HG03457 (cell line): ENCODE data around the gene MTHFSD.

Experiments
- ATAC-seq: cut with Tn5 transposase; IDR thresholded peaks from one replicate; pipeline ENCODE4 v1.9.1; 2021; ENCODE audit warnings: moderate number of reproducible peaks; ENCODE audit not compliant: unreplicated experiment

The MTHFSD gene

GRCh38 chr16:86531641-86532525 lies 23.2 kb downstream of the MTHFSD start:
- no peak for ATAC-seq

GRCh38 chr16:86531191-86531545 lies 23.9 kb downstream of the MTHFSD start:
- ATAC-seq = no peak

DNA sequence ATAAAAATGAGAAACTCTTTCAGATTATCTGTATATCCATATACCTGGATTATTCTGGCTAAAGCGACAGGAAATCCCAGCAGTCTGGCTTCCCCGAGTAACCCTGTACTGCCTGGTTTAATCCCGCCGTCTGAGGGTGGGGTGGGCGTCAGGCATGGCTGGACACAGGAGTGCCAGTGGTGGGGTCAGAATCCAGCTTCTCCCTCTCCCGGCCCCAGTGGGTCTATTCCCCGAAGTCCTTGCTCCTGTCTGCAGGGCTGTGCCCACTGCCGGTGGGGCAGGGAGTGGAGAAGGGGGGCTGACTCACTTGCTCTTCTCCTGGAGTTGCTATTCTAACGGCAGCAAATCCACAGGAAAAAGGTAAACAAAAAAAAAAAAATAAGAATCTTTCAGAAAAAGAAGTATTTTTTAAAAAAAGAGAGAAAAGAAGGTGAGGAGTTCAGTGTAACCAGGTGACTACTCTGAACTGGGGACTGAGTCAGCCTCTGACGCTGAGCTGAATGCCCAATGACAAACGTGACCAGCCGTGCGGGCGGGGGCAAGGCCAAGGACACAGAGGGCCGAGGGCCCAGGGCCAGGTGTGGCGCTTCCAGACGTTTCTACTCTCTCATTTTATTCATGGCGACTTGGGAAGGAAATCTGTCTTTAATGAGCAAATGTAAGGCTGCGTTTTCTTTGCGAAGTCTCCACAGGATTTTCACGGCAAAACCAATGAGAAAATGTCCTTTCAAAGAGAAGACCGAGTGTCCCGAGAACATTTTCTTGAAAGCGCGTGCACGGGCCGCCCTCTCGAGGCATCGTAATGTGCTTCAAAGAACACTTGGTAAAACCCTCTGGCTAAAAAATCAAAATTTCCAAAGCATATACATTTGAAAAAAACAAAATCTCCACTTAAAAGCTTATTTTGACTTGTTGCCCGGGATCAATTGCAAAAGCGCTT lies 24.5 kb downstream of the MTHFSD start:
- ATAC-seq = no peak

- ATAC-seq = no peak
Observed at GRCh38 chr16:86529160-86529559, 25.9 kb downstream of the MTHFSD start.

GRCh38 chr16:86528061-86528929 lies 26.7 kb downstream of the MTHFSD start:
- no peak for ATAC-seq

GRCh38 chr16:86527366-86527765 lies 27.7 kb downstream of the MTHFSD start:
- ATAC-seq = no peak

GRCh38 chr16:86525696-86526095 lies 29.3 kb downstream of the MTHFSD start:
- ATAC-seq = no peak

DNA sequence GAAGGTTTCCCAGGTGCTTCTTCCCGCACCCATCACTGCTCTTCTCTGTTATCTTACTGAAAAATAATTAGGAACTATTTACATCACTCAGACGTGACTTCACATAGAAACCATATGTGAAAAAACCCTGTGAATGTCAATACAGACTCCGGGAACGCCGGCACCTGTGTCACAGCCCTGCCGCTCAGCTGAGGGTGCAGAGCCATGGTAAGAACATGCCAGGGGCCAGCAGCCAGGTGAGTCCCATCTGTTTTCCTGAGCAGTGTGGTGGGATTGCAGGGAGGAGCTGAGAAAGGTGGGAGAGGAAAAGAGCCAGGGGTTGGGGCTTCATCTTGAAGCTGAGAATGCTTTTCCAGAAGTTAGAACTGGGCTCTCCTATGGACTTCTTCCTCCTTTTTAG lies 31.0 kb downstream of the MTHFSD start:
- ATAC-seq = no peak

DNA sequence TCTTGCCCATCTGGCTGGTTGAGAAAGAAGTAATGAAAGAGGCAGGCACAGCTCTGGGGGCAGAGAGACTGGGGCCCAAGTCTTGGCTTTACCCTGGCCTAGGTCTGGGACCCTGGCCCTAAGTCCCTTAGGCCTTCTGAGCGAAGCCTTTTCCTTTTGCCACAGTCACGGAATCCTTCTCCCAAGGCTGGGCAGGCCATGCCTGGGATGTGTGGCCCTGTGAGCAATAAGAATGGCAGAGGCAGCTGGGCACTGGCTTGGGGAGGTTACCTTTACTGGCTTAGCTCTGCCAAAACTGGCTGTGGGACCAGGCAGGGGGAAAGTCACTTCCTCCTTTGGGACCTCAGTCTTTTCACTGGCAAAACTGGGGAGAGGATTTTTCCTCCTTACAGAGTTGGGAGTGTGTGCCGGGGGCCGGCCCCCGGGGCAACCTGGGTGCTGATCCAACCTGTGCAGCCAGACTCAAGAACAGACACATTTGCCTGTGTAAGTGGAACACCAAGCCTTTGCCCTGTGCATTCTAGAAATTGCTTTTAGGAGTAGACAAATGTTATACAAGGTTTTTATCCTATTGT lies 31.8 kb downstream of the MTHFSD start:
- ATAC-seq = no peak

DNA sequence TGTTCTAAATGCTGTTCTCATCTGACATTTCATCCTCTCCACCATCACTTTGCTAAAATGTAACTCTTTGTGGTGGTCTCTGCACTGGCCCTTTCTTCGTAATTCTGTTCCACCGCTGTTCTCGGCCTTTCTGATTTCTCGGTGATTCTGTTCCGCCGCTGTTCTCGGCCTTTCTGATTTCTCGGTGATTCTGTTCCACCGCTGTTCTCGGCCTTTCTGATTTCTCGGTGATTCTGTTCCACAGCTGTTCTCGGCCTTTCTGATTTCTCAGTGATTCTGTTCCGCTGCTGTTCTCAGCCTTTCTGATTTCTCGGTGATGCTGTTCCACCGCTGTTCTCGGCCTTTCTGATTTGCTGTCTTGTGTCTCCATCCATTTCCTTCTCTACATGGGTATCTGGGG lies 32.4 kb downstream of the MTHFSD start:
- ATAC-seq = no peak

- ATAC-seq = no peak
Observed at GRCh38 chr16:86521236-86522197, 33.5 kb downstream of the MTHFSD start.

- ATAC-seq = no peak
Observed at GRCh38 chr16:86520317-86521210, 34.5 kb downstream of the MTHFSD start.

DNA sequence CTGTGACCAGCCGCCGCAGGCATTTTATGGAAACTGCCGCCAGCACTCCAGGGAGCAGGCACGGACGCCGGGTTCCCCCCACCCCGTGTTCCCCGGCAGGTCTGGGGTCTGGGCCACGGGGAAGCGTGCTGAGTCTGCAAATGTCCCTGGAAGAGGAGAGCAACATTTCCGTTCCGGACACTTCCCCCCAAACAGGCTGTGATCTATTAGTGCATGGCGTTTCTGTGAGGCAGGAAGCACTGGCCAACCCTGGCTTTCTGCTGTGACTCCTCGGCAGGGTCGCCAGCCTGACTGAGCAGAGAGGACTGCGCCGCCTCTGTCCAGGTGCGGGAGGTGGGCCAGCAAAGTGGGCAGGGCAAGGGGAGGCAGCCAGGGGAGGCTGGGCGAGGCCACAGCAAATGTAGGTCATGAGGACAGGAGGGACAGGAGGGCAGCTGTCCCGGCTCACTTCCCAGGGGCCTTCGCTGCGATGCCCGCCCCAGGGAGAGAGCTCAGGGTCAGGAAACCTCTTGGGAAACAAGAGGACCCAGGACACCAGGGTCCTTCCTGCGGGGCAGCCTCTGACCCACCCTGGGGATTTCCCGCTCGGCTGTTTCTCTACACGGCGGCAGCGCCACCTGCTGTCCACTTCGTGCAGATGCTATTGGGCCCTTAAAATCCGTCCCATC lies 35.3 kb downstream of the MTHFSD start:
- ATAC-seq = no peak

DNA sequence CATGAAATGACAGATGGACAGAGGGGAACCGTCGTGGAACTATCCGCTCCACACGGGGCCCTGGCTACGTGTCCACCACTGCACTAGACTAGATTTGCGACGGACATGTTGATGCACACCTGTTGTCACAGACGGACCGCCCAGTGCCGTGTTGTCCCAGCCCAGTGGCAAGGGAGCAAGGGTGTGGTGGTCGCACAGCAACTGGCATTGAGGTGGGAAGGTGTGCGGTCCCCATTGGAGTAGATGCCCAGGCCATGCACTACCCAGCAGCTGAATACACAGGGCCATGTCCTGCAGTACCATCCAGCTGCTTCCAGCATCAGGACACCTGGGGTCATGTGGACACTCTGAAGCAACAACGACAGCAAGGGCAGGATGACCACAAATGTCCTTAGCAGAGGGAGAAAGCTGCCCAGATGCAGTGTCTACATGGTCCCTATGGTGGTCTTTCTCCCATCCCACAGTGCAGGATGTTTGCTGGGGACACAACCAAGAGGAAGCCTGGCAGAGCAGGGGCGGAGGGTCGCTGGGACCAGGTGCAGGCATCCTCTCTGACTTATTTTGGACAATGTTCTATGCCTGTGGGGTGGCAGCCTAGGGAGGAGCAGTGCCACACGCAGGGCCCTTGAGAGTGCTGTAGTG lies 35.9 kb downstream of the MTHFSD start:
- no peak for ATAC-seq

DNA sequence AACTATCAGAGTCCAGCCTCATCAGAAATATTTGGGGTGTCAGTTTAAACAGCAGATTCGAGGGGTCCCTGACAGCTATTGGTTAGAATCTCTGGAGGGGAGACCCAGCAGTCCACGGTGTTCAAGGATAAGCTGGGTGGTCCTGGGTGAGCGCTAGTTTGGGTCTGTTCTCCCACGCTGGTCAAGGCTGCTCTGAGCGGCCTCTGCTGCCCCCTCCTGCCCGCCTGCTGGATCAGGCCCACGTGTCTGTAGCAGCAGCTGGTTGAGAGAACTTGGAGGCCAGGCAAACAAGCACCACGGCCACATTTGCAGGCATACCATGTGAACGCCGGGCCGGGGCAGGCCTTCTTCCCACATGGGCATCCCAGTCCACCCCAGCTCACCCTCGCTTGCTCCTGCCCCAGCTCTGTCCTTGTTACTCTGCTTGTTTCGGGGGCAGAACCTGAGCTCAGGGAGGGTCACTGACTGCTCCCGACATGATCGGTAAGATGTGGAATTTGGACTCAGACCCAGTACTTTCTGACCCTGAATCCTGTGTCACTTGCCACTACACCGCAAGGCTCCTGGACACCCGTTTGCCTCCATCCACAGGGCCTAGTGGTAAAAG lies 37.3 kb downstream of the MTHFSD start:
- ATAC-seq = no peak

DNA sequence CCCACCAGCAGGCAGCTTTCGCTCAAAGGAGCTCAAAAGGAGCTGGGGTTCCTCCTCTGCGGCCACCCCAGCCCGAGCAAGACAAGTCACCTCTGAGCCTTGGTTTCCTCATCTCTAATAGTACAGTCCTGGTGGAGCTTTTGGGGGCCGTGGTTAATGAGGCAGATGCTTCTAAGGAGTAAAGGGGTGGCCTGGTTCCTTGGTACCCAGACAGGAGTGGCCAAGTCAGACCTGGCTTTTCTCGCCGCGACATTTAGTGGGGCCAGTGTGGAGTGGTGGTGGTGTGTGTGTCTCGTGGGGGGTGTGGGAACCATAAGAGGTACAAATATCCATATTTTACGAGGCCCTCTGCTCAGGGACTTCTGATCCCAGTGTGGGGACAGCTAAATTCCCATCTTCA lies 38.0 kb downstream of the MTHFSD start:
- no peak for ATAC-seq

DNA sequence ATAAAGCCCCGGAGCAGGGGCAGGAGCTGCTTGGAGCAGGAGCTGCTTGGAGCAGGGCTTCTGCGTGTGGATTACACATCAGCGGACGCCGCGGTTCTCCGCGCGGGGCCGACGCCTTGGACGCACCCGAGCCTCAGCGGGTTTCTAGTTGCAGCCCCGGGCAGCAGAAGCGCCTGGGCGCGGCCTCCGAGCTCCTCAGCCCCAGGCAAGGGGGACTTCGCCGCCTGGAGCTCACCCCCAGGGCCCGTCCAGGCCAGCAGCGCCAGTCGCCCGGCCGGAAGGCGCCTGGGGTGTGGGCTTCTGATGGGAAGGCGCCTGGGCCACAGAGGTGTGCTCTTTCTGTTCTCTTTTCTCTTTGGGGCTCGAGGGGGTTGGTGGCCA lies 38.4 kb downstream of the MTHFSD start:
- ATAC-seq = no peak
